Measurements from ENCODE around the gene ANXA4.
A peak's percentile ranks its signal among the peaks of the same experiment; 100 is the strongest.
"Not testable (repeated sequence)": the region's sequence is repeated elsewhere in the genome, so short reads cannot be mapped to it uniquely, and the experiment has no call there.

The ANXA4 gene

GRCh38 chr2:69798909-69799526, 57.1 kb downstream of the ANXA4 start:
- TF ChIP-seq CTCF (conservative IDR thresholded peaks at IDR 0.05; ENCODE audit: control insufficient read depth, insufficient read depth, low read depth, low read length) = no peak
- peak overlapping the region; percentile 9 for H3K4me3 ChIP-seq (ENCODE audit: control insufficient read depth, low read depth, low read length)
- DNase-seq (ENCODE audit: low read depth) = peak; percentile 38

- no peak for TF ChIP-seq CTCF (conservative IDR thresholded peaks at IDR 0.05; ENCODE audit: control insufficient read depth, insufficient read depth, low read depth, low read length)
- H3K4me3 ChIP-seq (ENCODE audit: control insufficient read depth, low read depth, low read length) = no peak overlapping the region
- DNase-seq (ENCODE audit: low read depth) = no peak
These were observed 59.9 kb downstream of the ANXA4 start for GRCh38 chr2:69801745-69802290.

- DNase-seq (ENCODE audit: low read depth); H3K4me3 ChIP-seq (ENCODE audit: control insufficient read depth, low read depth, low read length): not testable (repeated sequence)
These were observed 60.9 kb downstream of the ANXA4 start for GRCh38 chr2:69802781-69803367.

- no peak overlapping the region for H3K4me3 ChIP-seq (ENCODE audit: control insufficient read depth, low read depth, low read length)
- TF ChIP-seq CTCF (conservative IDR thresholded peaks at IDR 0.05; ENCODE audit: control insufficient read depth, insufficient read depth, low read depth, low read length) = no peak
- no peak for DNase-seq (ENCODE audit: low read depth)
These were observed 62.5 kb downstream of the ANXA4 start for GRCh38 chr2:69804416-69804815.

- no peak for DNase-seq (ENCODE audit: low read depth)
- TF ChIP-seq CTCF (conservative IDR thresholded peaks at IDR 0.05; ENCODE audit: control insufficient read depth, insufficient read depth, low read depth, low read length) = no peak
- H3K4me3 ChIP-seq (ENCODE audit: control insufficient read depth, low read depth, low read length) = no peak overlapping the region
These were observed 64.0 kb downstream of the ANXA4 start for GRCh38 chr2:69805887-69806286.

GRCh38 chr2:69807821-69808540, 66.0 kb downstream of the ANXA4 start:
- DNase-seq (ENCODE audit: low read depth) = no peak
- TF ChIP-seq CTCF (conservative IDR thresholded peaks at IDR 0.05; ENCODE audit: control insufficient read depth, insufficient read depth, low read depth, low read length) = no peak
- no peak overlapping the region for H3K4me3 ChIP-seq (ENCODE audit: control insufficient read depth, low read depth, low read length)

- no peak overlapping the region for H3K4me3 ChIP-seq (ENCODE audit: control insufficient read depth, low read depth, low read length)
- no peak for TF ChIP-seq CTCF (conservative IDR thresholded peaks at IDR 0.05; ENCODE audit: control insufficient read depth, insufficient read depth, low read depth, low read length)
- DNase-seq (ENCODE audit: low read depth) = no peak
These were observed 68.6 kb downstream of the ANXA4 start for GRCh38 chr2:69810550-69810949.

All from fibroblast of mammary gland (primary cell).